Activated CD8-positive, alpha-beta T cell treated with anti-CD3 and anti-CD28 coated beads, Interleukin-2, amount 10 ng/mL, durations not matched to agents 7 days and 5 days (primary cell): ENCODE measurements around the gene USP1. TPM values are rescaled to one million over a fixed set of nuclear protein-coding genes. Genes with fewer than 3 reads are reported as not detected.

ENCODE experiments used
- ATAC-seq: fragments of 150-1000 bp; cut with Tn5 transposase; one replicate; pipeline ENCODE4 v1.10.0; 2021; ENCODE audit warnings: moderate library complexity
- CTCF ChIA-PET: fragments of 350-600 bp; sonication (Branson Sonifier 250); formaldehyde crosslinking; loops from one replicate; lab custom pipeline; 2021; ENCODE audit warnings: antibody characterized with exemption; lab: Charles Lee
- POLR2A ChIA-PET: fragments of 350-600 bp; sonication (Branson Sonifier 250); formaldehyde crosslinking; loops from one replicate; lab custom pipeline; 2021; ENCODE audit warnings: antibody characterized with exemption; lab: Charles Lee
- DNase-seq: peaks from one replicate; pipeline ENCODE4 v3.0.0-alpha.2; 2020
- H3K27ac Mint-ChIP-seq: one replicate; pipeline ENCODE4 v1.8.0; 2021; ENCODE audit warnings: mild to moderate bottlenecking, mixed read lengths
- H3K27me3 Mint-ChIP-seq: one replicate; pipeline ENCODE4 v1.8.0; 2021; ENCODE audit warnings: low read depth, mixed read lengths
- H3K36me3 Mint-ChIP-seq: one replicate; pipeline ENCODE4 v1.8.0; 2021; ENCODE audit warnings: low read depth, mixed read lengths
- H3K4me1 Mint-ChIP-seq: one replicate; pipeline ENCODE4 v1.8.0; 2021; ENCODE audit warnings: low read depth, mixed read lengths
- H3K4me3 Mint-ChIP-seq: one replicate; pipeline ENCODE4 v1.8.0; 2021; ENCODE audit warnings: mild to moderate bottlenecking, mixed read lengths
- H3K9me3 Mint-ChIP-seq: one replicate; pipeline ENCODE4 v1.8.0; 2022; ENCODE audit warnings: mixed read lengths; ENCODE audit not compliant: insufficient read depth
- total RNA-seq, 2 experiments: library from RNA; stranded (reverse); gene quantifications; one replicate each; pipeline ENCODE4 v1.2.3, GENCODE V29; 2021

Gene USP1
- total RNA-seq, 2 experiments from 2014 or later, result 83.7 to 87.0 TPM

GRCh38 chr1:62494137-62494536, 57.3 kb downstream of the USP1 start:
- Mint-ChIP-seq H3K36me3 (no peaks in the 10 kb centered on the region), H3K27me3 (no peaks in the 10 kb centered on the region), H3K4me1 (no peaks in the 10 kb centered on the region), H3K27ac (no peak overlapping the region), H3K4me3 (no peak overlapping the region), H3K9me3 (no peaks in the 10 kb centered on the region)
- CTCF ChIA-PET, result interaction anchor here (0.9 kb wide), 1 partner anchor 13 kb away, joined by 5 read pairs; no protein-coding TSS in a partner anchor
- DNase-seq (no peak), ATAC-seq (no peak)
- POLR2A ChIA-PET, result no interaction called here

GRCh38 chr1:62500210-62500609, 63.4 kb downstream of the USP1 start:
- CTCF ChIA-PET, result interaction anchor here (1.2 kb wide), 1 partner anchor 247 kb away, joined by 3 read pairs; no protein-coding TSS in a partner anchor
- Mint-ChIP-seq H3K4me1 (no peaks in the 10 kb centered on the region), H3K27me3 (no peaks in the 10 kb centered on the region), H3K9me3 (no peaks in the 10 kb centered on the region), H3K36me3 (no peaks in the 10 kb centered on the region), H3K4me3 (no peak overlapping the region), H3K27ac (no peak overlapping the region)
- POLR2A ChIA-PET, result no interaction called here
- DNase-seq (no peak), ATAC-seq (no peak)

Other genes with a start within 250 kb of the USP1 start
- gene L1TD1, start 242.2 kb upstream of the USP1 start, total RNA-seq, result not detected
- gene KANK4, start 117.6 kb upstream of the USP1 start, total RNA-seq, result not detected
- gene ANGPTL3, start 160.5 kb downstream of the USP1 start, total RNA-seq, result not detected